Measurements from ENCODE around the gene ADAMTS2.

Gene ADAMTS2

GRCh38 chr5:179191506-179192184 lies 153.6 kb downstream of the ADAMTS2 start:
- DNase-seq, result no peak

DNA sequence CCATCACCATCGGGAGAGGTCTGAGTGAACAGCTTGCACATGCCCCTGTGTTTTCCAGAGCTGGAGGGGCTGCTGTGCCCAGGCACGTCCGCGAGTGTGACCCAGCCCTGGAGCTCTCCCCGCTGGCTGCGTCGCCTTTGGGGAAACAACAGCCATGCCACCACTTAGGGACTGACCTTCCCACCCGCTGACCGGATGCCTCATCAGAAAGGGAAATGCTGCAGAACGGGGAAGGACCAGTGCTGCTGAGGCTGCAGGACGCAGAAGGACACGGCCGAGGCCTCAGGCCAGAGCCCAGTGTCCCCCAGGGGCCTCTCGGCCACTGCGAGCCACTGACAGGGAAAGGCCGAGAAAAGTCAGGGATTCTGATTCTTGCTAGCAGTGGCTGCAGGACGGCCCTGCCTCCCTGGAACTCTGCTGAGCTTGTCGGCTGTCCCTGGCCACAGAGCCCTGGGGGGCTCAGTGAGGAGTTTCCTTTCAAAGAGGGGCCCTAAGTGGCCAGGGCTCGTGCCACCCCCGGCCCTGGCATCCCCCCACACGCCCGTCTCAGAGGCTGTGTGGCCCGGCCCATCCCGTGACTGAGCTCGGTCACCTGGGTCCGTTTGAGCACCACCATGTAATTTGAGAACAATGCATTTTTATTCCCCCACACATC lies 154.3 kb downstream of the ADAMTS2 start:
- DNase-seq, result no peak

DNA sequence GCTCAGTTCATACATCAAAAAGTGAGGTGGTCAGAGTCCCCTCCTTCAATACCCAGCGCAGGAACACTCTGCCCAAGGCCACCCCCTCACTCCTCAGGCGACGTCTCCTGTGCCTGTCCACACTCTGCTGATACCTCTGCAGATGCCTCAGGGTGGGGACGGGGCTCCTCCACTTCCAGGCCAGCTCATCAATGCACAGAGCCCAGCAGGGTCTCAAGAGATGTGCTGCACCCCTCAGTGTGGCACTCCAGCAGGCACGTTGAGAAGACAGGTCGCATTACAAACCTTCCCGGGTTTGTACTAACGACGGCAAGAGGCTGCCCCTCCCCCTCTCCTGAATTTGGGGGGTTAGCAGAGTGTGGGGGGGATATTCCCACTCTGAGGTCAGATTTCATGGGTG lies 156.6 kb downstream of the ADAMTS2 start:
- DNase-seq, result no peak

DNA sequence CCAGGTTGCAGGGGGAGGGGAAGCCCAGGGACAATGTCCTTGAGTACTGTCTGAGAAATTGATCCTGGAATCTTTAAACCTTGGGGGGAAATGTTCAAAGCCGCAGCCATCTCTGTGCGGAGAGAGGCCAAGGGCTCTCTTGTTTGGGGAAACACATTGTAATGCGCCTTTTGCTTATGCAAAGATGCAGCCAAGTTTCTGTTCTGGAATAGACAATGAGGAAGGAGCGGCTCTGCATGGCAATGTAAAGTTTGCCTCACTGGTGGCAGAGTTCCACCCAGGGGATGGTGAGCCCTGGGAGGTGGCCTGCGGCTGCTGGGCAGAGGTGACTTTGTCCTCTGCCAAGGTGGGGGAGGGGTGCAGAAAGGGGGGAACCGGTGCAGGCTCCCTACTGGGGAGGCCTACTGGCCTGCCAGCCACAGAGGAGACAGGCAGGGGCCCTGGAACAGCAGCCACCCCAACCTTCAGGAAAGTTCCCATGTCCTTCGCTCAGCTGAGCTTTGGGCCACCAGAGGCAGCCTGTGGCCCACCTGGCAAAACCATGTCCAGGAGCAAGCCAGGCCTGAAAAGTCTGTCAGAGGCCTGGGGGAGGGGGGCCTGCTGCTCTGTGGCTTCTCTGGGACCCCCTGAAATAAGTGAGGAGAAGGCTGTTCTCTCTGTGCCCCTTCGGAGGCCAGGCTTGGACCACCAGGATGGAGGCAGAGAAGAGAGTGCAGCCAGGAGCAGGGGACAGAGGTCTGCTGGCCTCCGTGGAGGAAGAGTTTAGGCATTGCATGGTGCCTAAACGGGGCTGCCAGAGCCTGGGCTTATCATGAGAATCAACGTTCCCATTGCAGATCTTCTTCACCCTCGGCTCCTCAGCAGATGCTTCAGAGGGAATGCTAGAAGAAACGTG lies 157.3 kb downstream of the ADAMTS2 start:
- no peak for DNase-seq

DNA sequence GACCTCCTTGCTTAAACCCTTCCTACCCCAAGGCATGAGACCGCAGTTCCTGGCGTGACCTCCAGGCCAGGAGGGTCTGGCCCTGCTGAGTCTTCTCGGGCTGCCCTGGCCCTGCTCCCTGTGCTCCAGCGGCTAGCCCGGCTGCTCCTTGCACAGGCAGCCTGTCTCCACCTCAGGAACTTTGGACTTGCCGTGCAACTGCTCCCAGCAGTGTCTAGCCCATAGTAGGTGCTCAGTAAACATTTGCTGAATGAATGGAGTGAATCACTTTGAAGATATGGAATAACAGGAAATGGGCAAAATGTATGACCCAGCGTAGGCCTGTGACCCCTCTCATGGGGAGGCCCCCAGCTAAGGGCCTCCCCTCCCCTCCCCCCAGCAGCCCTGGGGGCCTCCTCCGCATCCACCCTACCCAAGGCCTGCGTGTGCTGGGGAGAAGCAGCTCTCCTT lies 158.0 kb downstream of the ADAMTS2 start:
- no peak for DNase-seq

DNA sequence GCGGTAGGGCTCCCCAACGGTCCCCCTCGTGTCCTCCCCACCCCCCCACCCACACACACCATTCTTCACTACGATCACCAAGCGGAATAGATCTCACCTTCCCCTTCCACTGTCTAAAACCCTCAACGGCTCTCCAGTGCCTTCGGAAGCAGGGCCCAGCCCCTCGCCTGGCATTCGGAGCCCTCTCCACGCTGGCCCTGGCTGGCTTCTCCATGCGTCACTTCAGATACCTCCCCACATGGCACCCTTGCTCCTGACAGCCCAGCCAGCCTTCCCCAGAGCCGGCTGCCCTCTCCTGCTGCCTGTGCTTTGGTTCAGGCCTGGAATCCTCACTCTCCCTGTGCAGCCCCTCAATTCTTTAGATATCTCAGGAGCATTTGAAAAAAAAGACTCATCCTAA lies 158.5 kb downstream of the ADAMTS2 start:
- no peak for DNase-seq

DNA sequence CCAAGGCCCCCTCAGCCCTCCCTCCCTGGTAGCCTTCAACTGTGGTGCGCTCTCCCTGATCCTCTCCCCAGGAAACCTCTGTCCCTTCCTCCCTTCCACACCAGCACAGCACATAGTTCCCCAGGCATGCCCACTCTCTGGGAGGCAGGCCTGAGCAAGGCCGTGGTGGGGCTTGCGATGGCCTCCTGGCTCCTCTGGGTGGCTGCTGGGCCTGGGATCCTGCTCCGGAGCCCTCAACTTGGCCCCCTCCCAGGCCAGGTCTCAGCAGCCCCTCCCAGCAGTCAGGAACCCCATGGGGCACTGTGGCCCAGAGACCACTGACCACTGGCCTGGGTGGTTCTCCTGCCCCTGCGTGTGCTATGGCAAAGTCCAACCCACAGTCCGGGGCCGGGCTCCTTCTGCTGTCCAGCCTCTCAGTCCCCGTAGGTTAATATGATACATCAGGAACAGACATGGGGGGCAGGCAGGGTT lies 159.3 kb downstream of the ADAMTS2 start:
- no peak for DNase-seq

DNA sequence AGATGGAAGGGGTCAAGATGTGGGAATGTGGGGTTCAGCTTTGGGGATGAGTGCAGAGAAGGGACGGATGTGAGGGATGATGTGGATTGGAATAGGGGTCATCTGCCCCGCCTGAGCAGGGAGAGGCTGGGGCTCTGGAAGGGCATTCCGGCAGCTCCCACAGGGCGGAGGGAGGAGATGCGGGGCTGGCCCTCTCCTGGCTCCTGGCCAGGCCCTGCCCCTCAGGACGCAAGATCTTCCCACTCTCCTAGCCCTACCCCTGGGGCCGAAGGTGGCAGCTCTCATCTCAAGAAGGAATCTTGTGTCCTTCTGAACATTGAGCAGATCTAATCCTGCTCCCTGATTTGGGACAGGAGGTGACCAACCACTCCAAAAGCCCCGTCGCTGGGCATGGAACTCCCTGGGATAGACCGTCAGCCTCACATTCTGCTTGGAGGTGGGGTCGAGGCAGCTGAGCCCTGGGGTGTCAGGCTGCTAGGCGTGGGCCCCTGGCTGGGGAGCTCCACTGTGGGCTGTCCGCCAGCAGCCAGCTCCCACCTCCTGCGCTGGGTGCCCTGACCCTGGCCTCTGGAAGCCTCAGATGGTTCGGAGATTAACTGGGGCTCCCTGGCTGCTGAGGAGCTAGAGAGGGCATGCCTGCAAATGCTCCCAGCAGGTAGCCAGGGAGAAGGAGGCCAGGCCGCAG lies 159.9 kb downstream of the ADAMTS2 start:
- DNase-seq, result no peak

DNA sequence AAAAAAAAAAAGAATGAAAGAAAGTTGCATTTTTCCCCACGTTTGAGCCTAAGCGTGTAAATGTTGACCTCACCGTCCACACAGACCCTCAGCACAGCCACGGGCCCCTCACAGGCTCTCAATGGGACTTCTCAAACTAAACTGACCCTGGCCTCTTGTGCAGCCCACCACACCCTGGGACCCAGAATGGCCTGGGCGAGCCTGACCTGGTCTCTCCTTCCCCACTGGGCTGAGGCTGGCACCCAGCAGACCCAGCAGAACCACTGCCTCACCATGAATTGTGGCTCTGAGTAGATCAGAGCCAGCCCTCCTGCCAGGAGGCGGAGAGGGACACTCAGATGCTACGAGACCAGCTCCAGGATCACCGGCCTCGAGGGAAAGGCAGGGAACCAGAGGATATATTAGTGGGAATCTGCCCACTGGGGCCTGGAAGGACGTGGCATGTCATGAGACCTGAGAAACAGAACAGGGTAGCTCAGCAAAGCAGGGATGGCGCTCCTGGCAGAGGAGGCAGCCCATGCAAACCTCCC lies 160.7 kb downstream of the ADAMTS2 start:
- DNase-seq, result no peak

DNA sequence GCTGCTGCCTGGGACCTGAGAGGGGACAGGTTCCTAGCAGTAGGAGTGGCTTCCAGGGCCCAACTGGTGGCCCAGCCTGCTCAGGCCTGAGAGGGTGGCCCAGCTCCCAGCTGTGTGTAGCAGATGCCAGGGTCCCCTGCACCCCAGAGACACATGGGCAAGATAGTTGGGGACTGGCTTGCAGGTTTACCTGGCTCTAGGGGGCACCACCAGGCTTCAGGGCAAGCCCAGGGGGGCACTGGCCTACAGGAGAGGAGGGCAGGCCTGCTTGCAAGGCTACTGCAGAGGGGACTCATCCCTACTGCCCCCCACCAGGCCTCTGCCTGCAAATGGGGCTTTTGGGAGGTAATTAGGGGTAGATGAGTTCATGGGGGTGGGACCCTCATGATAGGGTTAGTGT lies 161.8 kb downstream of the ADAMTS2 start:
- no peak for DNase-seq

DNA sequence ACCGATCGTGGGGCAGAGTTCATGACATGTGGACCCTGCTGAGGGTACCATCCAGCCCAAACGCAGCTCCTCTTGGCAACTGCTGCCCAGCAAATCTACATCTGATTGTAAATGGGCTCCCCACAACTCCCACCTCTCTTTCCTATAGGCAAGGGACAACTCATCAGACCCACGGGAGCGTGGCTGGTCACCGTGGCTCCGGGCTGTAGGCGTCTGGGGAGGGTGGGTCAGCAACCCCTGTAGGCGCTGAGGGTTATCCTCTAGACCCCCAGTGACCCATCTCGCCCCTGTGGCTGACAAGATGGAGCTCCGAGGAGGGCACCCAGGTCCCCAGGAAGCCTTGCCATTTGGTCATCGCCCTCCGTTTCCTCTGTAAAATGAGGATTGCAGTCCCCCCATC lies 162.7 kb downstream of the ADAMTS2 start:
- no peak for DNase-seq

GRCh38 chr5:179181988-179182387 lies 163.3 kb downstream of the ADAMTS2 start:
- no peak for DNase-seq

GRCh38 chr5:179180921-179181645 lies 164.2 kb downstream of the ADAMTS2 start:
- DNase-seq, result no peak

GRCh38 chr5:179180061-179180610 lies 165.1 kb downstream of the ADAMTS2 start:
- no peak for DNase-seq

- no peak for DNase-seq
Observed at GRCh38 chr5:179177711-179178575, 167.3 kb downstream of the ADAMTS2 start.

GRCh38 chr5:179176571-179177230 lies 168.6 kb downstream of the ADAMTS2 start:
- DNase-seq, result no peak

DNA sequence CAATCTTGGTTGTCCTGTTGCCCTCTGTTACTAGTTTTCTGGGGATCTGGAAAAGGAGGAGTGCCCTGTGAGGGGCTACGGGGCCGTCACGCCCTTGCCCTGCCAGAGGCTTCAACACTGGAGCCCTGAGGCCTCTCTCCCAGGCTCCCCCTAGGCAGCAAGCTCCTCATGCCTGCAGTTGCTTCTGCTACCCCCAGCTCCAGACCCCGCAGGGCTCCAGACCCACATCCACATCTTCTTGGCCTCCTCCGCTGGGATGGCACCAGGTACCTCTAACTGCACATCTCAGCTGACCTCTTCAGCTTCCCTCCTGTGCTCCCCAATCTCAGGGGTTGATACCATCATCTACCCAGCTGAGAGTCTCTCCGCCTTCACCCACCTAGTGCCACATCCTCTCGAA lies 169.1 kb downstream of the ADAMTS2 start:
- DNase-seq, result no peak

GRCh38 chr5:179171816-179172745 lies 173.2 kb downstream of the ADAMTS2 start:
- DNase-seq, result no peak

- no peak for DNase-seq
Observed at GRCh38 chr5:179171251-179171815, 173.9 kb downstream of the ADAMTS2 start.
